CD4-positive, alpha-beta T cell treated with Interleukin-4 for 4 hours (primary cell): ENCODE data around the gene ZNF561.
"Not testable (repeated sequence)": the region's sequence is repeated elsewhere in the genome, so short reads cannot be mapped to it uniquely, and the experiment has no call there.

Experiments used
- DNase-seq: peaks from one replicate; pipeline ENCODE4 v3.0.0-alpha.2; 2020

ZNF561 gene

GRCh38 chr19:9621156-9622037 is at the start of gene ZNF561:
TSS of gene ZNF561 (minus strand) at chr19:9621232. CDS start at chr19:9619456, 1,776 bp downstream.
- peak; percentile 86 for DNase-seq

DNA sequence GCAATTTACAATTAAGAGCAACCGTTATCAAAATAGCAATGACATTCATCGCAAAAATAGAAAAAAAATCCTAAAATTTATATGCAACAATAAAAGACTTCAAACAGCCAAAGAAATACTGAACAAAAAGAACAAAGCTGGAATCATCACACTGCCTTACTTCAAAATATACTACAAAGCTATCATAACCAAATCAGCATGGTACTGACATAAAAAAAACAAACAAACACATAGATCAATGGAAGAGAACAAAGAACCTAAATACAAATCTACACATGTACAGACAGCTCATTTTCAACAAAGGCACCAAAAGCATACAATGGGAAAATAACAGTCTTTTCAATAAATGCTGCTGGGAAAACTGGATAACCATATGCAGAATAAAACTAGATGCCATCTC is 47.5 kb upstream of the ZNF561 start:
- no peak for DNase-seq

DNA sequence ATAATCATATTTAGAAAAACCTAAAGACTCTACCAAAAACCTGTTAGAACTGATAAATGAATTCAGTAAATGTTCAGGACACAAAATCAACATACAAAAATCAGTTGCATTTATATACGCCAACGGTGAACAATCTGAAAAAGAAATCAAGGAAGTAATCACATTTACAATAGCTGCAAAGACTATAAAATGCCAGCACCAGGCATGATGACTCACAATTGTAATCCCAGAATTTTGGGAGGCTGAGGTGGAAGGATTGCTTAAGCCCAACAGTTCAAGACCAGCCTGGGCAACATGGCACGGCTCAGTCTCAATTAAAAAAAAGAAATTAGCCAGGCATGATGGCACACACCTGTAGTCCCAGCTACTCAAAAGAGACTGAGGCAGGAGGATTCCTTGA is 46.9 kb upstream of the ZNF561 start:
- no peak for DNase-seq

DNA sequence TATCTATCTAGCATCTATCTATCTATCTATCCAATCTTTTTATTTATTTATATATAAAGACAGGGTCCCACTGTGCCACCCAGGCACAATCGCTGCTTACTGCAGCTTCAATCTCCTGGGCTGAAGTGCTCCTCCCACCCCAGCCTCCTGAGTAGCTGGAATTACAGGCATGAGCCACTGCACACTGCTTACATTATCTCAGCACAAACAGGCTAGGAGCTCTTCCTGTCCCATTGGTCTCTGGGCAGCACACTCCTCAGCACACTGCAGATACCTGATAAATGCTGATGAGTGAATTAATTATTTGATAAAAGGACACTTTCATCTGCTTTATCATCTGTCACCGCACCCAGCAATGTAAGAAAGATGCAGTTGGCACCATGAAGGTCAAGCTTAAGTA is 37.7 kb upstream of the ZNF561 start:
- no peak for DNase-seq

DNA sequence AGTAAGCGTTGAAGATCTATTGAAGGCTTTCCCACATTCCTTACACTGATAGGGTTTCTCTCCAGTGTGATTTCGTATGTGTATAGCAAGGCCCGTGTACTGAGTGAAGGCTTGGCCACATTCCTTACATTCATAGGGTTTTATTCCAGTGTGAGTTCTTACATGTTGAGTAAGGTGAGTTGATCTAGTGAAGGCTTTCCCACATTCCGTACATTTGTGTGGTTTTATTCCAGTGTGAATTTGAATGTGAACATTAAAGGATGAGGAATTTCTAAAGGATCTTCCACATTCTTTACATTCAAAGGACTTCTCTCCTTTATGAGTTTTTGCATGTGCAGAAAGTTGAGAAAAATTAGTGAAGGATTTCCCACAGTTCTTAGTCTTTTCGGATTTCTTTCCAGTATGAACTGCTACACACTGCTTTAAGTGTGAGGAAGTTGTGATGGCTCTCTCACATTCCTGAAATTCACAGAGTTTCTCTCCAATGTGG is 32.1 kb upstream of the ZNF561 start:
- not testable (repeated sequence) for DNase-seq

DNA sequence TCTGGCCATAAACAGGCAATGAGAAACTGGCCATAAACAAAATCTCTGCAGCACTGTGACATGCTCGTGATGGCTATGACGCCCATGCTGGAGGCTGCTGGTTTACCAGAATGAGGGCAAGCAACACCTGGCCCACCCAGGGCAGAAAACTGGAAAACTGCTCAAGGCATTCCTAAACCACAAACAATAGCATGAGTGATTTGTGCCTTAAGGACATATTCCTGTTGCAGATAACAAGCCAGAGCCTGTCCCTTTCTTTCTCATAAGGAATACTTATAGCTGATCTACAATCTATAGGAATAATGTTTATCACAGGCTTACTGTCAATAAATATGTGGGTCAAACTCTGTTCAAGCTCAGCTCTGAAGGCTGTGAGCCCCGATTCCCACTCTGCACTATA is 30.4 kb upstream of the ZNF561 start:
- not testable (repeated sequence) for DNase-seq

- DNase-seq = no peak
Measured at GRCh38 chr19:9650345-9650744, 29.3 kb upstream of the ZNF561 start.

DNA sequence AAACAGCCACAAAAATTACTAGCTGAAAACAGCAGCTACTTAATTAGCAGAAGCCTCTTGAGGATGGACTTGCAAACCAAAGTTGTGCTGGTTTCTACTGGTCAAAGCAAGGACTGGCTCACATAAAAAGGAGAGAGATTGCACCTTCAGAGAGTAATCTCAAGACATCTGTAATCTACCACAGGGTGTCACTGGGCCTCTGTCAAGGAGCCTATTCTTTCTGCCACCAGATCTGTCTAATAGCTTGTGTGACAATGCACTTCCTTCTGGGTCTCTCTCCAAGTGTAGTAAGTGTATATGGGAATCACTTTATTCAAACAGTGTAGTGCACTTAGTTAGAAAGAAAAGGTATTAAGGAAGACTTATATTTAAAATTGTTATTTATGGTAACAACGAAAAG is 24.4 kb upstream of the ZNF561 start:
- DNase-seq = no peak

GRCh38 chr19:9644472-9644871 is 23.4 kb upstream of the ZNF561 start:
- no peak for DNase-seq

DNA sequence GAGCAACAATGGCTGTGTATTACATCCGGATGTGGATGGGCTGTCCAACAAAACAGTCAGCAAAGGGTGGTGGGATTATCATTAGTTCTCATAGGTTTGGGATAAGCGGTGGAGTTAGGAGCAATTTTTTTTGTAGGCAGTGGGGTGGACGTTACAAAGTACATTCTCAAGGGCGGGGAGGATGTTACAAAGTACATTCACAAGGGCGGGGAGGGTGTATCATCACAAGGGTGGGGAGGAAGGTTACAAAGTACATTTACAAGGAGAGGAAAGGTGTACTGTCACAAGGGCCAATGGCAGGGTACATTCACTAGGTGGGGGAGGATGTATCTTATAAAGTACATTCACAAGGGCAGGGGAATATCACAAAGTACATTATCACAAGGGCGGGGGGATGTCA is 20.8 kb upstream of the ZNF561 start:
- no peak for DNase-seq

GRCh38 chr19:9640956-9641355 is 19.9 kb upstream of the ZNF561 start:
- no peak for DNase-seq

- DNase-seq = no peak
Measured at GRCh38 chr19:9636018-9636417, 15.0 kb upstream of the ZNF561 start.

DNA sequence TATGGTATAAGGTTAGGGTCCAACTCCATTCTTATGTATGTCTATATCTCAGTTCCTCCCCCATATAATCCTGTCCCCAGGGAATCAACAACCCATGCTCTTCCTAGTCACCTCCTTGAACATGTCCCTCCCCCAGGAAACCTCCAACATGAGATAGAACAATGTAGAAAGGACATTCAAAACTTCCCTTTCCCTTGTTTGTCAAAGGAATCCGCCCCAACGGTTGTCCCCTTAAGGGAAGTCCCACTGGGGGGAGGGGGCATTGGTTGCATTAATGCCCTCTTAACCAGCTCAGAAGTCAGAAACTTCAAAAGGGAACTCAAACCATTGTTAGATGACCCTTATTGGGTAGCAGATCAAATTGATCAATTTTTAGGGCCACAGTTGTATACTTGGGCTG is 6.8 kb upstream of the ZNF561 start:
- no peak for DNase-seq

- no peak for DNase-seq
Measured at GRCh38 chr19:9622531-9622930, 1.5 kb upstream of the ZNF561 start.

GRCh38 chr19:9620842-9621155 is 233 bp downstream of the ZNF561 start:
- no peak for DNase-seq

- no peak for DNase-seq
Measured at GRCh38 chr19:9615844-9616243, 5.2 kb downstream of the ZNF561 start.

GRCh38 chr19:9610484-9611113 is 10.4 kb downstream of the ZNF561 start:
- DNase-seq = no peak

GRCh38 chr19:9608912-9609311 is 12.1 kb downstream of the ZNF561 start:
- DNase-seq = no peak

DNA sequence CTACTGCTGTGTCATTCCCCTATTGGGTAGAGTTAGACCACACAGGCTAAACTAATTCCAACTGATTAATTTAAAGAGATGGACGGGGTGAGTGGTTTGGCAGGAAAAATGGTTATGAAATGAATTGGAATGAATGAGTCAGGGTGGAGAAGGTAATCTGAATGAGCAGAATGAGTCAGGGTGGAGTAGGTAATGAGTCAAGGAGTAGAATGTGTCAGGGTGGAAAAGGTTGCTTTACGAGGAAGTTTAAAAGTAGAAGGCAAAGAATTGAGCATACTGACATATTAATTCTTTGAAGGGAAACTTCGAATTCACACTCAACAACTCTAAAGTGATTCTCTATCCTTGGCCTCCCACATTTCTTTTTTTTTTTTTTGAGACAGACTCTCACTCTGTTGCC is 24.0 kb downstream of the ZNF561 start:
- no peak for DNase-seq

GRCh38 chr19:9586764-9587163 is 34.3 kb downstream of the ZNF561 start:
- DNase-seq = peak; percentile 81

DNA sequence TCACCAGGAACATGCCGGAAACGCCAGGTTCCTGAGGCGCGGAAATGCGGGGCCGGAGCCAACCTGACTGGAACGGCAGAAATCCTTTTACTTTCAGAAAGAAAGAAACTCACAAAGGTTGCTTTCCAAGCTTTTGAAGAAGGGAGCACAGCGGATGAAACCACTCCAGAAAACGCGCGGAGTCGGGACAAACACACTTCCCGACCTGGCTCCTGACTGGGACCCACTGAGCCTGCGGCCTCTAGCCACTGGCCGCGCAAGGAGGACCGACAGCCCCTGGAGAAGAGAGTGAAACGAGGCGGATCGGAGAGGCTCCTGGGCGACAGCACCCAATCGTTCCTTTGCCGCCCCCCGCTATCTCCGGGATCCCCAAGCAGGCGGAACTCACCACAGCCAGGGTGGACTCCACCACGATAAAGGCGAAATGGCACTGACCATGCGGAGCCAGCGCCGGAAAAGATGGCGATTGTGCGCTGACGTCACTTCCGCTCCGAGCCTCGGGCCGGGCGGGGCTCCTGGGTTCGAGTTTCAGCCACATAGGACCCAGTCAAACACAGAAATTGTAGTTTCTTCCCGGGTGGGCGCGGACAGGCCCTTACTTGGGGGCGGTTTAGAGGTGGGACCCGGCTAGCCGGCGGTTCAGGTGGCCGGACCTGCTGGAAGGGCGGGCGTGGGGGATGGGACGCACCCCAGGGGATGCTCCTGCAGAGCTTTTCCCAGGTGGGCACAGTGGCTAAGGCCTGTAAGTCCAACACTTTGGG is 36.8 kb downstream of the ZNF561 start, which contains the start of gene ZNF121:
ZNF121 (minus strand) TSS at position 432 of the 761 bp plus-strand sequence. CDS start 16,407 bp downstream, outside the sequence.
- peak; percentile 73 for DNase-seq

DNA sequence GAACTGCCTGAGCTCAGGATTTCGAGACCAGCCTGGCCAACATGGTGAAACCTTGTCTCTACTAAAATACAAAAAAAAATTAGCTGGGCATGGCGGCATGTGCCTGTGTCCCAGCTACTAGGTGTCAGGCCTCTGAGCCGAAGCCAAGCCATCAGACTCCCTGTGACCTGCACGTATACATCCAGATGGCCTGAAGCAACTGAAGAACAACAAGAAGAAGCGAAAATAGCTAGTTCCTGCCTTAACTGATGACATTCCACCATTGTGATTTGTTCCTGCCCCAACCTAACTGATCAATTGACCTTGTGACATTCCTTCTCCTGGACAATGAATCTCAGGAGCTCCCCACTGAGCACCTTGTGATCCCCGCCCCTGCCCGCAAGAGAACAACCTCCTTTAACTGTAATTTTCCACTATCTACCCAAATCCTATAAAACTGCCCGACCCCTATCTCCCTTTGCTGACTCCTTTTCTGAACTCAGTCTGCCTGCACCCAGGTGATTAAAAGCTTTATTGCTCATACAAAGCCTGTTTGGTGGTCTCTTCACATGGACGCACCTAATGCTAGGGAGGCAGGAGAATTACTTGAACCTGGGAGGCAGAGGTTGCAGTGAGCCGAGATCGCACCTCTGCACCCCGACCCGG is 38.8 kb downstream of the ZNF561 start:
- DNase-seq = not testable (repeated sequence)

GRCh38 chr19:9580728-9581127 is 40.3 kb downstream of the ZNF561 start:
- DNase-seq = no peak
